Activated CD4-positive, alpha-beta T cell treated with anti-CD3 and anti-CD28 coated beads, Interleukin-2, Interleukin-4, amounts not matched to agents 100 ng/mL and 50 ng/mL, durations not matched to agents 16 hours and 8 hours (primary cell): Measurements from ENCODE around the gene GRIK3.

ENCODE experiments used
- DNase-seq: peaks from one replicate; pipeline ENCODE4 v3.0.0-alpha.2; 2020; ENCODE audit warnings: low spot score

GRIK3 gene

GRCh38 chr1:37043101-37043500, 8.8 kb upstream of the GRIK3 start:
- no peak for DNase-seq

DNA sequence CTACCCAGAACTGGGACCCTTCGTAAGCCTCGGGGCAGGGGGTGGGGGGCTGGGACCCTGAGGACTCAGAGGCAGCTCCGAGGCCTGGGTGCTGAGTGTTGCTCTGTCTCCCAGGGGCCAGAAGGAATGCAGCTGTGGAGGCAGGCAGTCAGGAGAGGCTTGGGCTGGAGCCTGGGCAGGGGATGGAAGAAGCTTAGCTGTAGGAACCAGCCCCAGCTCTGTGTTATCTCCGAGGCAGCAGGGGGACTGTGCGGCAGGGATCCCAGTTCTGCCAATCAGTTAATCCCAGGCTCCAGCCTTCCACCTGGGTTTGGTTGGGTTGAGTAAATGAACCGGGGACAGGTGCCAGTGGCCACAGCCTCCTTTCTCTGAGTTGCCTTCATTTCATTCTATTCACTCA, 8.2 kb upstream of the GRIK3 start:
- DNase-seq: no peak

- DNase-seq: no peak
Measured at GRCh38 chr1:37041483-37041882, 7.2 kb upstream of the GRIK3 start.

DNA sequence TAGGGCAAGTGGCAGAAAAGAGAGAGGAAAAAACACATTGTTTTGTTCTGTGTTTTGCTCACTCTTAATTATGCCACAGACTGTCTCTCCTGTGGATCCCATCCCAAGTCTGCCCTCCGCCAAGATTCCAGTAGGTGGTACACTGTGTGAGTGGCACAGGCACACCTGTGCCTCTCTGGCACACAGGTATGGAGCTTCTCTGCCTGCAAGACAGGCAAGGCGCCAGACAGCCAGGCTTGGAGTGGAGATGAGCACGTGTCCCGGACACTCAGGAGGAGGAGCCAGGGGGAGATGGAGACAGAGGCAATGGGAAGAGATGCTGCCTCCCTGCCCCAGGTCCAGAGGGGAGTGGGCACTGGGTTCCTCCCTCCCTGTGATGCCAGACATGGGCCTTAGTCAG, 6.5 kb upstream of the GRIK3 start:
- no peak for DNase-seq

GRCh38 chr1:37040261-37040660, 5.9 kb upstream of the GRIK3 start:
- no peak for DNase-seq

GRCh38 chr1:37038227-37039093, 4.1 kb upstream of the GRIK3 start:
- no peak for DNase-seq

DNA sequence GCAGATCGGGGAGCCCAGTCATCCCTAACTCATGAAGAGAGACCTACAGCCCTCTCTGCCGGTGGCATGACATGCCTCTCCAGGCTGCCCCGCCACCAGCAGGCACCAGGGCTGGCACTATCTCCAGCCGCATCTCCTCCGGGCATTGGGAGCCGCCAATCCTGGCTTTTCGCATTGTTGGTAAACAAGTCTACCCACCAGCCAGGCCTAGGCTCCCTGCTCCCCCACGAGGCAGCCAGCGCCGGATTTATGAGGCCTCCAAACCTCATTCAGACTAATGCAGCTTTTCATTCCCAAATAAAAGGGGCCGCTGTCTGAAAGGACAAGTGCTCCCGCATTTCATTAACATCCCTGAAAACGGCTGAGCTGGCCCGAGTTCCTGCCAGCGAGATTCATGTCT, 3.4 kb upstream of the GRIK3 start:
- no peak for DNase-seq

- no peak for DNase-seq
Measured at GRCh38 chr1:37036667-37037053, 2.3 kb upstream of the GRIK3 start.

GRCh38 chr1:37035796-37036666, 1.7 kb upstream of the GRIK3 start:
- peak; percentile 4 for DNase-seq

DNA sequence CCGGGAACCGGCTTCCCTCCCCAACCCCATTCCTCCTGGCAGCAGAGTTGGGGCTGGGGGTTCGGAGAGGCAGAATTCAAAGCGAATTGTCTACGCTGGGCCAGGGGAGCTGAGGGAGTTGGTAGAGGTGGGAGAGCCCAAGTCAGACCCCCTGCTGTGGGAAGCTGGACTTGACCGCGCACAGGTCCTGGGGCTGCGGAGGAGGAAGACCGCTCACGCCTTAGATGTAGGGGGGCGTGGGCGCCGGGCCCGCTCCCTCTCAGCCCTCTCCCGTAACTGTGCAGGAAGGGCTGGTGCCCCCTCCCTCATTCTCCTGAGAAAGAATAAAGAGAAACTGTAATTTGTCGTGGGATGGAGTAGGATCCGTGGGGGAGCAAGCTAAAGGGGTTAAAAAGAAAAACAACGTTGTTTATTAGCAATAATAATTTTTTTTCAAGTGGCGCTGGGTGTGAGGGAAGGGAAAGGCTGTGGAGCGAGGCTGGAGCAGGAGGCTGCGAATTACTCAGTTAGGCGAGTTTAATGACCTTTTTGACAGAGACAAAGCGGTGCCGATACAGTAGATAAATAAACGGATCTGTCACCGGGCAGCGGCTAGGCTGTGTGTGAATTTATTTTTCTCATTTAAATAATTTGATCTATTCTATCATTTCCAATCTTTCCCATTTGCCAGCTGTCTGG, 838 bp upstream of the GRIK3 start:
- DNase-seq: no peak

DNA sequence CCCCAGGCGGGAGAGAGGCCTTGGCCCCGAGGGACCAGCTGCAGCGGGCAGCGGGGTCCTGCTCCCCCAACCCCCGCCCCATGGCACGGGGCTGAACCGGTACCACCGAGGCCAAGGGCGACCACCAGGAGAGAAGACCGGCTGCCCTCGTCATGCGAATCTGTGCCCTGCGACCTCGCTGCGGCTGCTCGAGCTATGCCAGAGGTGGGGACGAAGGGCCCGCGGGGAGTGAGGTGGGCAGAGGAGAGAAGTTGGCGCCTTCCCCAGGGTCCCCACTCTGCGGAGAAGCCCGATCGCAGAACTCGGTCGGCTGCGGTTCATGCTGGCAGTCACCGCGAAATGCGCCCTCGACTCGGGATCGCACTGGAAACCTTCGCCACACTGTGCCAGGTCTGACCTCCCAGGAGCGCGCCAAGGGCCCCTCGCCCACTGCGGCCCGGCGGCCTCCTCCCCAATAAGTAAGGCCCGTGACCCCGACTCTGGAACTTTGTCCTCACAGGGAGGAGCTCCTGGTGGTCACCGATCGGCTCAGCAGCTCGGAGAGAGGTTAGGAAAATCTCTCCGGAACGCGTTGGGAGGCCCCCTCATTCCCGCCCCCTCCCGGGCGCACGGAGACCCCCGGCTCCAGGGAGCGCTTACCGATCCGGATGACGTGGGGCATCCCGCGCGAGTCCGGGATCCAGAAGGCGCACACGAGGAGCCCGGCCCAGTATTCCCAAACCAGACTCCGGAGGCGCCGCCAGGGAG, 787 bp downstream of the GRIK3 start:
- no peak for DNase-seq

- DNase-seq: no peak
Measured at GRCh38 chr1:37032660-37033354, 1.5 kb downstream of the GRIK3 start.

DNA sequence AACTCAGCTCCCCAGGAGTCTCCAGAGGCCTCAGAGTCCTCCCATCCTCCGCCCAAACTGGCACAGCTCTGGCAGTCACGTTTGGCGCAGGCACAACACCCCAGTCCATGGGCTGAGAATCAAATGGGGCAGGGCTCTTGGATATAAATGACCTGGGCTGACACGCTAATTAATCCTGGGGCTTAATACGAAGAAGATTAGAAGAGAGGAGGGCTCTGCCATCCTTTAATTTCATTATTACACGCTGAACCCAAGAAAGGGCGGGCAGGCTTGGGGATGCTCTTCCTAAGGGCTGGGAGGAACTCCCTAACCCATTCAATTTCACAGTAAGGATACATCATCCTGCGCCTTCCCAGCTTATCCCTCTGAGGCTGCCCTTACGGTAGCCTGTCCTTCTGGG, 2.4 kb downstream of the GRIK3 start:
- DNase-seq: no peak

DNA sequence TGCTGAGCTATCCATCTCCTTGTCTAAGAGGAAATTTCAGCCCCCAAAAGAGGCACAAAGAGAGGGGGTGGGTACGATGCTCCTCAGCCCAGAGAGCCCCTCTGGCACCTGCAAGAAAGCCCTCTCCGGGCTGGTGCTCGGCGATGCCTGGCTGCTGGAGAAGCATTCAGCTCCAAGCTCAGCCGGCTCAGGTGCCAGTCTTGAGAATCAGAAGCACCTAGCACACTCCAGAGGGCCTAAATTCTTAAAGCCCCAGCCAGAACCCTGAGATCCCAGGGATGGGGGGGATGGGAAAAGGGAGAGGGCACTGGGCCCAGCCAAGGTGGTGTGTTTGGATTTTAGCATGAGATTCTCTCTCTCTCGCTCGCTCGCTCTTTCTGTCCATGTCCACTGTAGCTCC, 2.9 kb downstream of the GRIK3 start:
- DNase-seq: no peak

DNA sequence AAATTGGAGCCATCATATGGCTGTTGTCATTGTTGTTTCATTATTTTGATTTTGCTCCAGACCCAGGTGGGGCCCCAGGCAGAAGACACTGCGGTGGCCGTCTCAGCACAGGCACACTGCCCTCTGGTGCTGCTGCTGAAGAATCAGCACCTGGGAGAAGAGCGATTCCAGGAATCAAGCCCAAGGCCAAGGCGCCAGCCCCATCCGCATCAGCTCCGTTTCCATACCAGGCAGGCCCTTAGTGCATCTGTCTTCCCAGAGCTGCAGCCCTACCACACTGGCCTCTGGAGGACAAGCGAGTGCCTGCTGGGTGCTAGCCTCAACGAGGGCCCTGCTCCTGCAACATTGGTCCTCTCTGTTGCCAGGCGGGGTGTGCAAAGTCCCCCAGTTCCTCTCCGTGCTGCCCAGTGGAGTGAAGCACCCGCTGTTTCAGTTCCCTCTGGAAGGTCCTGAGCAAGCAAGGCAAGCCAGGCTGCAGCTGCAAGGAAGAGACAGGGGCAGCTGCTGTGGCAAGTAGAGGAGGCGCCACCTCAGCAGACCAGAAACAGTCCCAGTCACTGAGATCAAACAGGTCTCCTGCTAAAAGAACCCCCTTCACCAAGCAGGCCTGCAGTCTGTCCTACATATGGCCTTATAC, 5.2 kb downstream of the GRIK3 start:
- no peak for DNase-seq

- DNase-seq: no peak
Measured at GRCh38 chr1:37021502-37021901, 12.8 kb downstream of the GRIK3 start.

DNA sequence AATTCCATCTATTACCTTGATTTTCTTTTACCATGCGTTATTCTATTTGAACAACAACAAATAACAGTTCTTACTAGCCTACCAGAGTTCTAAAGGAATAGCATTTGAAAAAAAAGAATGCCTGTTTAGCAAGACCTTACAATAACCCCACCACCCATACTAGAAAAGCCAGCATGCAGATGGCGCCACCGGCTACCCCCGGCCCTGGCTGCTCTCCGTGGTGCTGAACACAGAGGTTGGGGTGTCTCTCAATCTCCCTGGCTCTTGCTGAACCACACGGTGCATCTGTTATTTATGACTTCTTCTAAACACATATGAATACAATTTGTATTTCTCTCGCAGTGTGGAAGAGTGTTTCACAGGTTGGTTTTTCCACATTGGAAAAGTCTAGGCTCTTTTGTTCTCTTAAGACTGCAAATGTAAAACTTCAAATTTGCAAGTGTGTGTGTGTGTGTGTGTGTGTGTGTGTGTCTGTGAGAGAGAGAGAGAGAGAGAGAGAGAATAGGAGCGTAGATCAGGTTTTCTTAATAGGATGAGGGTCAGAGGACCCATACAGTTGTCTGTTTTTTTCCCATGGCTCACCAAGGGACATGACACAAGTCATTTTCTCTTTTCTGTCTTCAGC, 13.6 kb downstream of the GRIK3 start:
- peak; percentile 14 for DNase-seq

DNA sequence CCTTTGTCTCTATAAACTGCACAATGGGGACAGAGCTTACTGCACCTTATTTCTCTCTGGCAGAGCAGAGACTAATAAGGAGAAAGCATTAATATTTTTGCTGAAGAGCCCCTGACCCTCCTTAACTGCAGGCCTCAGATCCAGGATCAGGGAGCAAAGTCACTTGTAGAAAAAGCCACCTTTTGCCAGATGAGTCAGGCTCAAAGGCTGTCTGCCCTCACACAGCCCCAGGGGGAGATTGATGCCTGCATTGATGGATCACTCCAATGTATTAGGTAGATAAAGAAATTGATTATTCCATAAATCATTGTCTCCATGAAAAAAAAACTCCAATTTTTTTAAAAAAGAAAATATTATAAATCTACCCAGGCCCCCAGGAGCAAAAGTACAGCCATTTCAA, 15.8 kb downstream of the GRIK3 start:
- DNase-seq: no peak

GRCh38 chr1:37017720-37018119, 16.6 kb downstream of the GRIK3 start:
- no peak for DNase-seq

GRCh38 chr1:37016121-37016520, 18.2 kb downstream of the GRIK3 start:
- no peak for DNase-seq
